Fibroblast of villous mesenchyme (primary cell): ENCODE data around the gene PID1. TPM values are rescaled to one million over a fixed set of nuclear protein-coding genes. Genes with fewer than 3 reads are reported as not detected.
A peak's percentile ranks its signal among the peaks of the same experiment; 100 is the strongest.

Source experiments
- DNase-seq: peaks from one replicate; pipeline ENCODE4 v3.0.0-alpha.2; 2010; ENCODE audit warnings: low read depth
- H3K4me3 ChIP-seq: 2 replicates; pipeline ENCODE4 v1.5.1; 2011; ENCODE audit warnings: low read depth, mild to moderate bottlenecking, low read length
- total RNA-seq: library from RNA; depleted of rRNA; stranded (reverse); fragments of >200 nt; gene quantifications from 2 replicates; pipeline ENCODE4 v1.2.3, GENCODE V29; 2012
- TF ChIP-seq, protein P1 (sequence below): IDR thresholded peaks from 2 replicates; pipeline ENCODE4 v1.5.1; 2012; ENCODE audit warnings: low read depth, mild to moderate bottlenecking, low read length; ENCODE audit not compliant: insufficient read depth

PID1 gene
- total RNA-seq, 1 donor, result 12.1 TPM

DNA sequence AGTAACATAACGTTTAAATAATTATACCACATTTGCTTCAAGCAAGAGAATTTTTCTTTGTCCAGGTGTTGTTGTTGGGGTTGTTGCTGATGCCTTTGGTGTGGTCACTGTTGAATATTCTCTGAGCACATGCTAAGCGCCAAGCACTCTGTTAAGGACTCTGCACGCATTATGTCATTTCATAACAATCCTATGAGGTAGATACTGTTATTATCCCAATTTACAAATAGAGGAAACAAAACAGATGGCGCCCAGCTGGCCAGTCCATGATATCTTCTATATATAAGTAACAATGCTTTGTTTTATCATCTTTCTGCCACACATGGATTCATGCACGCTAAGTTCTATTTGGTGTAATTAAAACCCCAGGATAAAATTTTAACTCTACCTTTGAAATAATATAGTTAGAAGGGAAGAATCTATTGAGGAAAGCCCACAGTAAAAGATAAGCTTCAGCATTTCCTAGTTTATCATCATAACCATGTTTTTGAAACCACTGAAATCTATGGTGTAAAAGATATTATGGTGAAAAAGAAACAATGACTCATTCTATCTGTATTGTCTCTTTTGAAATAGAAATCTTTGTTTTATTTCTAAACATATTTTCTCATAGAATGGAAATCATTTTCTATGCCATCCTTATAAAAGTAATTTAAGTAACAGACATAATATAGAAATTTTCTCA, 199.7 kb downstream of the PID1 start:
- no peak overlapping the region for H3K4me3 ChIP-seq
- peak; percentile 54 for DNase-seq
- TF ChIP-seq, protein P1, sequence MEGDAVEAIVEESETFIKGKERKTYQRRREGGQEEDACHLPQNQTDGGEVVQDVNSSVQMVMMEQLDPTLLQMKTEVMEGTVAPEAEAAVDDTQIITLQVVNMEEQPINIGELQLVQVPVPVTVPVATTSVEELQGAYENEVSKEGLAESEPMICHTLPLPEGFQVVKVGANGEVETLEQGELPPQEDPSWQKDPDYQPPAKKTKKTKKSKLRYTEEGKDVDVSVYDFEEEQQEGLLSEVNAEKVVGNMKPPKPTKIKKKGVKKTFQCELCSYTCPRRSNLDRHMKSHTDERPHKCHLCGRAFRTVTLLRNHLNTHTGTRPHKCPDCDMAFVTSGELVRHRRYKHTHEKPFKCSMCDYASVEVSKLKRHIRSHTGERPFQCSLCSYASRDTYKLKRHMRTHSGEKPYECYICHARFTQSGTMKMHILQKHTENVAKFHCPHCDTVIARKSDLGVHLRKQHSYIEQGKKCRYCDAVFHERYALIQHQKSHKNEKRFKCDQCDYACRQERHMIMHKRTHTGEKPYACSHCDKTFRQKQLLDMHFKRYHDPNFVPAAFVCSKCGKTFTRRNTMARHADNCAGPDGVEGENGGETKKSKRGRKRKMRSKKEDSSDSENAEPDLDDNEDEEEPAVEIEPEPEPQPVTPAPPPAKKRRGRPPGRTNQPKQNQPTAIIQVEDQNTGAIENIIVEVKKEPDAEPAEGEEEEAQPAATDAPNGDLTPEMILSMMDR, result no peak

DNA sequence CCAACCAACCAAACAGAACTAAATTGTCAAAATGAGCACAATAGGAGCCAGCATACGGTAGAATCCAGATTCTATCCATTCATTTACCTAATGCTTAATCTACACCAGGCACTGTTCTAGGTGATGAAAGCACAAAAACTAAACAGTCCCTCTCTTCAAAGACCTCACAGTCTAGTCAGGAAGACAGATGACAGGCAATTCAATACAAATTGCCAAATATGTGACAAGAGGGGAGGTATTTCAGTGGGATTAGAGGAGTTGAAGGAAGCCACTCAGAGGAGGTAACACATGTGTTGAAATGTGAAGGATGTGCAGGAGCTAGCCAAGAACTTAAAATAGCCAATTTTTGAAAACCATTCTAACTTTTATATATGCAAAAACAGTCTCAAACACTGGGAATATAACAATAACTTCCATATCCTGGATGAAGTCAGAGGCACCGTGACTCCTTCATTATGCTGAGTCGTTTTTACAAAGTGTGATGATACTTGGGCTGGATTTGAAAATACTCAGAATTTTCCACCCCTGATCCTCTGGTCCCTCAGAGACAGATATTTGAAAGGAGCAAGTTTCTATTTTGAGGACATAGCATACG, 204.9 kb downstream of the PID1 start:
- DNase-seq, result no peak
- no peak overlapping the region for H3K4me3 ChIP-seq
- TF ChIP-seq, protein P1, result no peak

DNA sequence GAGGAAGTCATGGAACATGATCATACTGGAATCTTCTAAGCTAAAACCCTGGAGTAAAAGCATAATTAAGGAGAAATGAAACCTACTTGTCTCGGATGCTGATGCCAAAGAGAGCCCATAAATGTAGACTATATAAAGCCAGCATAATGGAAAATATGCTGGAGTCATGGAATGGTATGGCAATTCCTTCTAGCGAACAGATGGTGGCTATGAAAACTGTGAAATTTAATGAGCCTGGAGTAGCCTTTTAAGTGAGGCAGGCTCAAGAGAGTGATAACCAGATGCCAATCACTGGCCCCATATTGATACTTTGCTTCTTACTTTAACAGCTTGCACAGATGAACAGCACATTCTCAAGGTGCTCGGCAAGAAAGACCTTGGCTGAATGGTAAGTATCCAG, 206.3 kb downstream of the PID1 start:
- TF ChIP-seq, protein P1, result no peak
- no peak overlapping the region for H3K4me3 ChIP-seq
- DNase-seq, result no peak

DNA sequence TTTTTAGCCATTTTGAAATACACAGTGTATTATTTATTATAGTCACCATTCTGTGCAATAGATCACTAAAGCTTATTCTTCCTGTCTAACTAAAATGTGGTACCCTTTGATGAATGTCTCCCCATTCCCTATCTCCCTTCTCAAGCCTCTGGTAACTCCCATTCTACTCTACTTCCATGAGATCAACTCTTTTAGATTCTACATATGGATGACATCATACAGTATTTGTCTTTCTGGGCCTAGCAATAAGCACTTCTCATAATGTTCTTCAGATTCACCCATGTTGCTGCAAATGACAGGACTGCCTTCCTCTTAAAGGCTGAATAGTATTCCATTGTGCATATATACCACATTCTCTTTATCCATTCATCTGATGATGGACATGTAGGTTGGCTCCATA, 210.9 kb downstream of the PID1 start:
- DNase-seq, result no peak
- TF ChIP-seq, protein P1, result no peak

DNA sequence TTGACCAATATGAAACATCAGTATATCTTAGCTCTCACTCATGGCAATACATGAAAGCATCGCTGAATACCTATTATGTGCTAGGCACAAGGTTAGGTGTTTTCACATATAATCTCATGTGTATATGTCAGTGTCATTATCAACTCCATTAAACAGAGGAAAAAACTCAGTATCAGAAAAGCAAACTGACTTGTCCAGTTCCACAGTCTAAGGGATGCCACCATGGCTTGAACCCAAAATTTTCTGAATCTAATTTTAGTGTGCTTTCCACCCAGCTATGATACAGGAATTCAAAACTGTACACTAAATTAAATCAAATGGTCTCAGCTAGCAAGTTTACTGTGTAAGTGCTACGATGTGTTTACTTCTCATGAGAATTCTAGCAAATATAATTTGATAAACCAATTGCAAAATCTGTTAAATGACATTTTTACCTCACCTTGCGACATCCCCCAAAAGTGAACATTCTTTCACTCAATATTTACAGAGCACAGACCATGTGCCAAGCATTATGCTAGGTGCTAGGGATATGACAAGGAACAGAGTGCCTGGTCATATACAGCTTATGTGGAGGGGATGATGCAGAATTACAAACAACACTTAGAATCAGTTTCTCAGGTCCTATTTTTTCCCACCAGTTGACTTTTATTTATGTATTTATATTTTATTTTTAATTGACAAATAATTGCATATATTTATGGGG, 211.6 kb downstream of the PID1 start:
- H3K4me3 ChIP-seq, result no peak overlapping the region
- TF ChIP-seq, protein P1, result no peak
- peak; percentile 24 for DNase-seq

More for the DNA sequence above, 210.9 kb downstream of the PID1 start:
- H3K4me3 ChIP-seq, result no peak overlapping the region

DNA sequence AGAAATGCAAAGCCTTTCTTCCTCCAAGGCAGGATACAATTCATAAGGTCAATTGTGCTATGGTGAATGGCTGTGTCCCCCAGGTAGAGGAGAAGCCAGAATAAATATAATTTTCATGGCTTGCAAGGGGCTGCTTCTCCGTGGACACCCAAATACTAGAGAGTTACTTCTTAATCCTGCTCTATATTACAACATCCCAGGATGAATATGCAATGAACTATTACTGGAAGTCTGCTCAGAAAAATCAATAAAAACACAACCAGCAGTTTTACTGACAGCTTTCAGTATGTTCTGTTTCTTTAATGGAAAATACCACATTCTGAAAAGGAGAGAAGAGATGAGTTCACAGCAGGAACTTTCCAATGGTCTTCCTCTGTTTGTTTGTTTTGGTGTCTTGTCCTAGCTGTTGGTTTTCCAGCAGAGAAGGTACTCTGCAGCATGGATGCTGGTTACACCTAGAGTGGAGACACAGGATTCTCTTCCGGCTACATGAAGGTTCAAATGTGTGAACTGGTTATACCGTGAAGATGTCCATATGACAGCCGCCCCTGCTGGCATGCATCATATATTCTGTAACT, 213.0 kb downstream of the PID1 start:
- DNase-seq, result no peak
- H3K4me3 ChIP-seq, result no peak overlapping the region
- TF ChIP-seq, protein P1, result no peak
